NCI-H2107 treated with DMSO at 0.1 percent for 48 hours (cell line): ENCODE results near the gene DIO2.

ENCODE experiments used
- DNase-seq: peaks from one replicate; lab custom pipeline; 2025; ENCODE audit not compliant: unreplicated experiment; lab: John Stamatoyannopoulos, UW

The DIO2 gene

GRCh38 chr14:80211153-80212022, at the start of gene DIO2:
Gene DIO2, minus strand, starts transcription at chr14:80211504. Its CDS starts 32 bp downstream, at chr14:80211472.
- no peak for DNase-seq

GRCh38 chr14:80260645-80261044, 49.3 kb upstream of the DIO2 start:
- DNase-seq = no peak

GRCh38 chr14:80239631-80240030, 28.3 kb upstream of the DIO2 start:
- no peak for DNase-seq

- no peak for DNase-seq
Measured at GRCh38 chr14:80237143-80237542, 25.8 kb upstream of the DIO2 start.

GRCh38 chr14:80233470-80234089, 22.3 kb upstream of the DIO2 start:
- DNase-seq = no peak

GRCh38 chr14:80231702-80232101, 20.4 kb upstream of the DIO2 start:
- no peak for DNase-seq

GRCh38 chr14:80223696-80224465, 12.6 kb upstream of the DIO2 start:
- no peak for DNase-seq

- no peak for DNase-seq
Measured at GRCh38 chr14:80216818-80217217, 5.5 kb upstream of the DIO2 start.

- no peak for DNase-seq
Measured at GRCh38 chr14:80215756-80216581, 4.7 kb upstream of the DIO2 start.

- DNase-seq = no peak
Measured at GRCh38 chr14:80215081-80215480, 3.8 kb upstream of the DIO2 start.

GRCh38 chr14:80213602-80214001, 2.3 kb upstream of the DIO2 start:
- peak; percentile 12 for DNase-seq

- DNase-seq = no peak
Measured at GRCh38 chr14:80212023-80212397, 706 bp upstream of the DIO2 start.

- no peak for DNase-seq
Measured at GRCh38 chr14:80208461-80208860, 2.8 kb downstream of the DIO2 start.

- DNase-seq = no peak
Measured at GRCh38 chr14:80206351-80207080, 4.8 kb downstream of the DIO2 start.

GRCh38 chr14:80202888-80203562, 8.3 kb downstream of the DIO2 start:
- DNase-seq = peak; percentile 2

GRCh38 chr14:80200093-80200492, 11.2 kb downstream of the DIO2 start:
- no peak for DNase-seq

- DNase-seq = no peak
Measured at GRCh38 chr14:80188571-80188970, 22.7 kb downstream of the DIO2 start.

- DNase-seq = no peak
Measured at GRCh38 chr14:80186301-80186800, 25.0 kb downstream of the DIO2 start.

GRCh38 chr14:80176893-80177292, 34.4 kb downstream of the DIO2 start:
- DNase-seq = no peak
